Globus pallidus (tissue), 1 donor: ENCODE data around the gene METTL5.

Experiments
- DNase-seq: peaks from one replicate; pipeline ENCODE4 v3.0.0-alpha.2; 2015; ENCODE audit warnings: low spot score

Gene METTL5

GRCh38 chr2:169781249-169782013, 43.3 kb downstream of the METTL5 start:
- no peak for DNase-seq

- no peak for DNase-seq
These were observed 46.3 kb downstream of the METTL5 start for GRCh38 chr2:169778446-169778845.

- no peak for DNase-seq
These were observed 48.4 kb downstream of the METTL5 start for GRCh38 chr2:169776252-169776761.

- no peak for DNase-seq
These were observed 48.9 kb downstream of the METTL5 start for GRCh38 chr2:169775765-169776164.

GRCh38 chr2:169775354-169775753, 49.4 kb downstream of the METTL5 start:
- no peak for DNase-seq

- no peak for DNase-seq
These were observed 52.1 kb downstream of the METTL5 start for GRCh38 chr2:169772651-169773050.

GRCh38 chr2:169771612-169772011, 53.1 kb downstream of the METTL5 start:
- DNase-seq = no peak

GRCh38 chr2:169771021-169771420, 53.7 kb downstream of the METTL5 start:
- DNase-seq = no peak

GRCh38 chr2:169768262-169768995, 56.3 kb downstream of the METTL5 start:
- no peak for DNase-seq

GRCh38 chr2:169767243-169767888, 57.3 kb downstream of the METTL5 start:
- peak; percentile 42 for DNase-seq

- no peak for DNase-seq
These were observed 59.2 kb downstream of the METTL5 start for GRCh38 chr2:169765523-169765922.

- no peak for DNase-seq
These were observed 62.8 kb downstream of the METTL5 start for GRCh38 chr2:169761970-169762292.
